ENCODE results near the gene USP7.

The USP7 gene

GRCh38 chr16:8945626-8946296 is 17.9 kb downstream of the USP7 start:
- TF ChIP-seq CTCF (IDR thresholded peaks at IDR 0.05; ENCODE audit: low read depth, low read length), result no peak
- H3K4me3 ChIP-seq (ENCODE audit: low read depth, low read length), result no peak overlapping the region

- no peak for TF ChIP-seq CTCF (IDR thresholded peaks at IDR 0.05; ENCODE audit: low read depth, low read length)
- no peak overlapping the region for H3K4me3 ChIP-seq (ENCODE audit: low read depth, low read length)
Observed at GRCh38 chr16:8943966-8944759, 19.5 kb downstream of the USP7 start.

GRCh38 chr16:8943001-8943763 is 20.5 kb downstream of the USP7 start:
- H3K4me3 ChIP-seq (ENCODE audit: low read depth, low read length), result no peak overlapping the region
- TF ChIP-seq CTCF (IDR thresholded peaks at IDR 0.05; ENCODE audit: low read depth, low read length), result no peak

- no peak overlapping the region for H3K4me3 ChIP-seq (ENCODE audit: low read depth, low read length)
- TF ChIP-seq CTCF (IDR thresholded peaks at IDR 0.05; ENCODE audit: low read depth, low read length), result no peak
Observed at GRCh38 chr16:8941718-8942344, 21.9 kb downstream of the USP7 start.

- no peak for TF ChIP-seq CTCF (IDR thresholded peaks at IDR 0.05; ENCODE audit: low read depth, low read length)
- H3K4me3 ChIP-seq (ENCODE audit: low read depth, low read length), result no peak overlapping the region
Observed at GRCh38 chr16:8937803-8938202, 25.9 kb downstream of the USP7 start.

- peak; percentile 37 for TF ChIP-seq CTCF (IDR thresholded peaks at IDR 0.05; ENCODE audit: low read depth, low read length)
- no peak overlapping the region for H3K4me3 ChIP-seq (ENCODE audit: low read depth, low read length)
Observed at GRCh38 chr16:8936421-8936820, 27.3 kb downstream of the USP7 start.
